Muscle of leg (tissue), 11 donors: ENCODE measurements around the gene MAGEA11. TPM values are rescaled to one million over a fixed set of nuclear protein-coding genes. Genes with fewer than 3 reads are reported as not detected.
"Not testable (repeated sequence)": the region's sequence is repeated elsewhere in the genome, so short reads cannot be mapped to it uniquely, and the experiment has no call there.

Experiments
- DNase-seq: peaks from one replicate; pipeline ENCODE4 v3.0.0; 2013
- H3K27ac ChIP-seq: one replicate; pipeline ENCODE4 v1.5.1; 2013; ENCODE audit warnings: mild to moderate bottlenecking, low read length, control low read depth
- H3K27me3 ChIP-seq: one replicate; pipeline ENCODE4 v1.6.1; 2013; ENCODE audit warnings: low read length; ENCODE audit not compliant: control insufficient read depth, insufficient read depth
- H3K36me3 ChIP-seq: one replicate; pipeline ENCODE4 v1.6.1; 2013; ENCODE audit warnings: low read length; ENCODE audit not compliant: control insufficient read depth, insufficient read depth
- H3K4me1 ChIP-seq: one replicate; pipeline ENCODE4 v1.6.1; 2013; ENCODE audit warnings: low read length; ENCODE audit not compliant: control insufficient read depth, insufficient read depth
- H3K4me3 ChIP-seq: one replicate; pipeline ENCODE4 v1.5.1; 2013; ENCODE audit warnings: low read length, control low read depth
- H3K9me3 ChIP-seq: replicated peaks from 2 replicates; pipeline ENCODE4 v1.6.1; 2013; ENCODE audit warnings: low read depth, low read length; ENCODE audit not compliant: control insufficient read depth
- WGBS: methylation state at CpG from one replicate; pipeline ENCODE4 v1.1.5; 2013; ENCODE audit warnings: missing lambda C conversion rate; ENCODE audit not compliant: insufficient coverage; 5-methylcytosine and 5-hydroxymethylcytosine counted together
- polyA plus RNA-seq, 8 donors: library from polyadenylated mRNA; unstranded; fragments of 120-200 nt; gene quantifications; one replicate each; pipeline versions ENCODE4 v1.2.1 to v1.2.3, GENCODE V29; 2013; ENCODE audit warnings: inconsistent platforms in 1 of 8, low replicate concordance in 1 of 8; ENCODE audit not compliant: insufficient read length in 8 of 8, insufficient read depth in 1 of 8
- total RNA-seq: library from RNA; stranded (reverse); fragments of 120-200 nt; gene quantifications from one replicate; pipeline ENCODE4 v1.2.4, GENCODE V29; 2013

MAGEA11 gene
- total and polyA plus RNA-seq, 9 donors: not detected

DNA sequence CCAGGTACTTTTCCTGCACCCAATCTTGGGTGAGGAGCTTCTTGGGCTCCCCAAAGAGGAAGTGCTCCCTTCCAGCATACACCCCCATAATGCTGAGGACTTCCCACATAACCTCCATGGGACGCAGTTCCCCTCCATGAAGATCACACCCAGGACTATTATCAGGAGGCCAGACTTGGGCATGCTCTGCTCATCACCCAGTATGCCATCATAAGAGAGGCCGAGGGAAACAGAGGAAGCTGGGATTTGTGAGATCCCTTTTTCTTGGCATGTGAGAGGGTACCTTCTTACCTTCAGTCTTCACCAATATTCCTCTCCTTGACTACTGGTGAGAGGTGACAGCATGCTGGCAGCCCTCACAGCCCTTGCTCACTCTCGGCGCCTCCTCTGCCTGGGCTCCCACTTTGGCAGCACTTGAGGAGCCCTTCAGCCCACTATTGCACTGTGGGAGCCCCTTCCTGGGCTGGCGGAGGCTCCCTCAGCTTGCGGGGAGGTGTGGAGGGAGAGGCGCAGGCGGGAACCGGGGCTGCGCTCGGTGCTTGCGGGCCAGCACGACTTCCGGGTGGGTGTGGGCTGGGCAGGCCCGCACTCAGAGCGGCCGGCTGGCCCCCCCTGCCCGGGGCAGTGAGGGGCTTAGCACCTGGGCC is 46.3 kb downstream of the MAGEA11 start:
- Histone ChIP-seq H3K27ac (no peak overlapping the region), H3K4me3 (no peak overlapping the region), H3K4me1 (no peaks in the 10 kb centered on the region), H3K9me3 (no peaks in the 10 kb centered on the region), H3K27me3 (peaks cover 2% of the 10 kb centered on the region), H3K36me3 (no peaks in the 10 kb centered on the region)
- WGBS: 86% methylated on average over 16 of the region's 18 CpGs
- no peak for DNase-seq

DNA sequence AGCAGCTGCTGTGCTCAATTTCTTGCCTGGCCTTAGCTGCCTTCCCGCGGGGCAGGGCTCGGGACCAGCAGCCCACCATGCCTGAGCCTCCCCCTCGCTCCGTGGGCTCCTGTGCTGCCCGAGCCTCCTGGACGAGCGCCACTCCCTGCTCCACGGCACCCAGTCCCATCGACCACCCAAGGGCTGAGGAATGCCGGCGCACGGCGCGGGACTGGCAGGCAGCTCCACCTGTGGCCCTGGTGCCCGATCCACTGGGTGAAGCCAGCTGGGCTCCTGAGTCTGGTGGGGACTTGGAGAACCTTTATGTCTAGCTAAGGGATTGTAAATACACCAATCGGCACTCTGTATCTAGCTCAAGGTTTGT is 46.8 kb downstream of the MAGEA11 start:
- H3K9me3 ChIP-seq, DNase-seq, H3K4me1 ChIP-seq, H3K36me3 ChIP-seq, H3K27me3 ChIP-seq, H3K27ac ChIP-seq, H3K4me3 ChIP-seq: not testable (repeated sequence)
- WGBS: 88% methylated on average over 10 of the region's 17 CpGs

DNA sequence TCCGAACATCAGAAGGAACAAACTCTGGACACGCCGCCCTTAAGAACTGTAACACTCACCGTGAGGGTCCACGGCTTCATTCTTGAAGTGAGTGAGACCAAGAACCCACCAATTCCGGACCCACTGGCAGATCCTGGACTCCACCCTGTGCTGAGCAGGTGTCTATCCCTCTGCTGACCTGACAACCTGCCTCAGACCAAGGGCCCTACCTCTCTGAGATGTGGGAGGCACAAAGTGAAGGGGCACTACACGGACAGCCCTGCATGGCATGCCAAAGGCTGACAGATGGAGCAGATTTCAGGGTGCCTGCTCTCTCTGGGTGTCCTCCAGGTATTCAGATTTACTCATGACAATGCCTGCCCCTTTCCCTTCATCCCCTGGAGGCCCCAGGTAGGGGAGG is 48.0 kb downstream of the MAGEA11 start:
- H3K9me3 ChIP-seq: no peaks in the 10 kb centered on the region
- no peaks in the 10 kb centered on the region for H3K36me3 ChIP-seq
- H3K27ac ChIP-seq: no peak overlapping the region
- 86% methylated on average over 6 of the region's 7 CpGs for WGBS
- H3K27me3 ChIP-seq: peaks cover 2% of the 10 kb centered on the region
- DNase-seq: no peak
- H3K4me3 ChIP-seq: no peak overlapping the region
- H3K4me1 ChIP-seq: no peaks in the 10 kb centered on the region

DNA sequence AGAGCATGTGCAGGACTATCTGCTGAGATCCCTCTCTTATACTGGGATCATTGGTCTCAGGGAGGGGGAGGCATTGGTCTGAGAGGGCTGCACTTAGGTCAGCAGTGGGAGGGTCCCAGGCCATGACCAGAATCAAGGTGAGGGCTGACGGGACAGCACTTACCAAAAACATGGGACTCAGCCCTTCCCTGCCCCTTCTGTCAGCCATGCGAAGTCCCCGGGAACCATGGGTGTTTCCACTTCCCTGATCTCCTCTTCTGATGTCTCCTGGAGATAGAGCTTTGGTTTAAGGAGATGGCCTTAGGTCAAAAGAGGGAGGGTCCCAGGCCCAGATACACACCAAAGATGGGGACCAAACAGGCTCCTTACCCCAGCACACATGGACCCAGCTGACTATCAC is 49.1 kb downstream of the MAGEA11 start:
- no peak overlapping the region for H3K4me3 ChIP-seq
- H3K27me3 ChIP-seq: no peaks in the 10 kb centered on the region
- no peak overlapping the region for H3K27ac ChIP-seq
- H3K9me3 ChIP-seq: no peaks in the 10 kb centered on the region
- H3K4me1 ChIP-seq: no peaks in the 10 kb centered on the region
- no peaks in the 10 kb centered on the region for H3K36me3 ChIP-seq
- no CpG with 5 or more reads among the region's 3 CpGs for WGBS
- no peak for DNase-seq

DNA sequence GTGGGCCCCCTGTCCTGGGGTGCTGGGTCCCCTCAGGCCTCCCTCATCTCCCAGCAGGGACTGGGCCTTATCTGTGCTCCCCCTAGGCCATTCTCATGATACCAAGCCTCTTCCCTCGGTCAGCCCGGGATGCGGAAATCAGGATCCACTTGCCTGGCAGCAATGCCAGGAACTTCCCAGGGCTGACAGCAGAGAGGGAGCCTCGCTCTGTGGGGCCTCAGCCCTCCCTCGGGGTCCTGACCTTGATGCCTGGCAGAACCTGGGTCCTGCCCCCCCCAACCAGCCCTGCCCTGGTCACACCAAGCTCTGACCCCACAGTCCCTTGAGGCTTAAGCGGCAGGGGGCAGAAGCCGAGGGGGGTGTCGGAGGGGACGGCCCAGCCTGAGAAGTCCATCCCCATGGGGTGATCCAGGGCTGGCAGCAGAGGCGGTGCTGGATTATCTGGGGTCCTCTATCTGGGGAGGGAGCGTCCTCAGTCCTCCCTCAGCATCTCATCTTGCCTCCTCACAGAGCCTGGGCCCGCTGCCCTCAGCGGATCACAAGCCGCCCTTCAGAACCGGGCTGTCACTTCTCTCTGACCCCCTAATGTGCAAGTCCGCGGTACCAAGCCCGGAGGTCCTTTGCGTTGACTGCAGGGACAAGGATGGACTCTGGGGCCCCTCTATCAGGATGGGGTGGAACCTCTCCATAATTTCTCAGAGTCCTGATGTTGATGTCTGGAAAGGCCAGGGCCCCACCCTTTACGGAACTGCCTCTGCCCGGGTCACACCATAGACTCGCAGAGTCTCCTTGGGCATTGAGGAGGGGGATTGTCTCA is 50.2 kb downstream of the MAGEA11 start:
- not testable (repeated sequence) for H3K9me3 ChIP-seq, H3K4me3 ChIP-seq, H3K4me1 ChIP-seq, DNase-seq, H3K36me3 ChIP-seq, H3K27me3 ChIP-seq, H3K27ac ChIP-seq
- WGBS: 90% methylated on average over 10 of the region's 22 CpGs

DNA sequence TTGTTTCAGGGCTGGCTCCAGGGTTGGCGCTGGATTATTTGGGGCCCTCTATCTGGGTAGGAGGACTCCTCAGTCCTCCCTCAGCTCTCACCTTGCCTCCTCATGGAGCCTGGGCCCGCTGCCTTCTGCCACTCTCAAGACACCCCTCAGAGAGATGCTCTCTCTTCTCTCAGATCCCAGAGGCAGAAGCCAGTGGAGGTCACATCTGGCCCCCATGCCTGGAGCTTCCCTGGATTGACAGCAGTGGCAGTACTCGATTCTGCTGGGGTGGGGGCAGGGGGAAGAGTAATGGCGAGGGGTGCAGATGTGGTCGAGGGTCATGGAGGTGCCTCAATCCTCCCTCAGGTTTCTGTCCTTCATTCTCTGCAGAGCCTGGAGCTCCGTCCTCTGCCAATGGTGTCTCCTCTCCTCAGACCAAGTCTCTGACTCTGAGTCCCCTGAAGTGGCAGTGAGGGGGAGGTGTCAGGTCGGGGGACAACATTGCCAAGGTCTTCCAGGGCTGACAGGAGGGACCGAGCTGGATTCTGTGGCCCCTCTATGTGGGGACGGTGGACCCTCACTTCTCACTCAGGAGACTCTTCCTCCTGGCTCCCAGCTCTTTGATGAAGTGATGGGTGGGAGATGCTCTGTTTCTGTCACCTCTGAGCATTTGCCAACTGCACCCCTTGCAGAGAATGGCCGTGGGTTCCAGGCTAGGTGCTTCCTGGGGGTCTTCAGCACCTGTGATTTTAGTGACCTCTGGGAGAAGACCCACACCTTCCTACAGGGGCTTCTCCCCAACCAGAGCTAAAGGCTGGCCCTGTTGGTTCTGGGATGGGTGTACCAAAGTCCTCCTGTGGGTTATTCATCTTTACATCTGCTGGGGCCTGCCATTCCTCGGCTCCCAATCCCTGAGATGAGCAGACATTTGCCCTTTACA is 51.1 kb downstream of the MAGEA11 start:
- H3K36me3 ChIP-seq: no peaks in the 10 kb centered on the region
- H3K4me3 ChIP-seq: no peak overlapping the region
- DNase-seq: no peak
- 68% methylated on average over 3 of the region's 11 CpGs for WGBS
- no peak overlapping the region for H3K27ac ChIP-seq
- H3K9me3 ChIP-seq: no peaks in the 10 kb centered on the region
- no peaks in the 10 kb centered on the region for H3K27me3 ChIP-seq
- no peaks in the 10 kb centered on the region for H3K4me1 ChIP-seq

Other genes with a start within 250 kb of the MAGEA11 start
- 17.0 TPM for gene IDS, start 206.8 kb upstream of the MAGEA11 start, total RNA-seq
- 10 to 100 TPM; 20.1 to 25.7 (median 22.1) TPM for gene IDS, start 206.8 kb upstream of the MAGEA11 start, polyA plus RNA-seq
- 19.9 TPM for gene EOLA1, start 171.0 kb upstream of the MAGEA11 start, total RNA-seq
- 10 to 100 TPM; 20.1 to 26.3 (median 22.4) TPM for gene EOLA1, start 171.0 kb upstream of the MAGEA11 start, polyA plus RNA-seq
- gene HSFX3, start 162.1 kb upstream of the MAGEA11 start, total RNA-seq: 1.0 TPM
- 1 to 10 TPM in 2 of 8 donors, under 1 TPM in 4, not detected in 2; 0.25 to 1.1 (median 0.89) TPM for gene HSFX3, start 162.1 kb upstream of the MAGEA11 start, polyA plus RNA-seq
- gene MAGEA9B, start 124.6 kb upstream of the MAGEA11 start, total RNA-seq: not detected
- not detected for gene MAGEA9B, start 124.6 kb upstream of the MAGEA11 start, polyA plus RNA-seq
- gene HSFX2, start 116.7 kb upstream of the MAGEA11 start, total RNA-seq: 0.75 TPM
- gene HSFX2, start 116.7 kb upstream of the MAGEA11 start, polyA plus RNA-seq: 1 to 10 TPM in 1 of 8 donors, under 1 TPM in 7; 0.37 to 1.2 (median 0.71) TPM
- 23.4 TPM for gene TMEM185A, start 80.3 kb upstream of the MAGEA11 start, total RNA-seq
- gene TMEM185A, start 80.3 kb upstream of the MAGEA11 start, polyA plus RNA-seq: 10 to 100 TPM; 21.3 to 35.6 (median 33.2) TPM
- 1.2 TPM for gene HSFX1, start 62.0 kb downstream of the MAGEA11 start, total RNA-seq
- 1 to 10 TPM; 1.3 to 2.1 (median 1.6) TPM for gene HSFX1, start 62.0 kb downstream of the MAGEA11 start, polyA plus RNA-seq
- gene MAGEA9, start 69.9 kb downstream of the MAGEA11 start, total RNA-seq: not detected
- not detected for gene MAGEA9, start 69.9 kb downstream of the MAGEA11 start, polyA plus RNA-seq
- gene MAGEA8, start 169.1 kb downstream of the MAGEA11 start, total RNA-seq: not detected
- under 1 TPM in 3 of 8 donors, not detected in 5; 0.13 to 0.35 (median 0.15) TPM for gene MAGEA8, start 169.1 kb downstream of the MAGEA11 start, polyA plus RNA-seq
- gene HSFX4, start 217.5 kb downstream of the MAGEA11 start, total RNA-seq: 0.53 TPM
- gene HSFX4, start 217.5 kb downstream of the MAGEA11 start, polyA plus RNA-seq: 1 to 10 TPM in 2 of 8 donors, under 1 TPM in 5, not detected in 1; 0.39 to 2.3 (median 0.84) TPM
- gene EOLA2, start 226.4 kb downstream of the MAGEA11 start, total RNA-seq: 17.2 TPM
- gene EOLA2, start 226.4 kb downstream of the MAGEA11 start, polyA plus RNA-seq: 10 to 100 TPM; 20.6 to 26.9 (median 23.2) TPM